Endothelial cell (in vitro differentiated cells): Measurements from ENCODE around the gene HOXB9. TPM values are rescaled to one million over a fixed set of nuclear protein-coding genes. Genes with fewer than 3 reads are reported as not detected.
A peak's percentile ranks its signal among the peaks of the same experiment; 100 is the strongest.

Experiments used
- DNase-seq: peaks from one replicate; pipeline ENCODE4 v3.0.0; 2021; ENCODE audit warnings: low spot score
- H3K27ac Mint-ChIP-seq: one replicate; pipeline ENCODE4 v1.8.0; 2021; ENCODE audit warnings: mixed read lengths, inconsistent platforms; ENCODE audit not compliant: unreplicated experiment
- H3K27me3 Mint-ChIP-seq: one replicate; pipeline ENCODE4 v1.8.0; 2021; ENCODE audit warnings: mild to moderate bottlenecking, moderate library complexity, mixed read lengths, inconsistent platforms; ENCODE audit not compliant: unreplicated experiment
- H3K36me3 Mint-ChIP-seq: one replicate; pipeline ENCODE4 v1.8.0; 2021; ENCODE audit warnings: mild to moderate bottlenecking, low read depth, mixed read lengths, inconsistent platforms; ENCODE audit not compliant: unreplicated experiment
- H3K4me1 Mint-ChIP-seq: one replicate; pipeline ENCODE4 v1.8.0; 2021; ENCODE audit warnings: mild to moderate bottlenecking, mixed read lengths, inconsistent platforms; ENCODE audit not compliant: unreplicated experiment
- H3K4me3 Mint-ChIP-seq: one replicate; pipeline ENCODE4 v1.8.0; 2021; ENCODE audit warnings: mild to moderate bottlenecking, mixed read lengths, inconsistent platforms; ENCODE audit not compliant: unreplicated experiment
- H3K9me3 Mint-ChIP-seq: one replicate; pipeline ENCODE4 v1.8.0; 2021; ENCODE audit warnings: mixed read lengths, inconsistent platforms; ENCODE audit not compliant: unreplicated experiment
- total RNA-seq: library from RNA; stranded (reverse); fragmentation: NEBNext Ultra II Directional; extraction: Animal tissue kit (Norgen Biotek cat#: 25700); gene quantifications from one replicate; pipeline ENCODE4 v1.2.1, GENCODE V29; 2021; ENCODE audit not compliant: unreplicated experiment
- TF ChIP-seq, protein P1 (sequence below): fragments of 200-600 bp; sonication (generic); IDR thresholded peaks from one replicate; pipeline ENCODE4 v1.5.0; 2021; ENCODE audit warnings: antibody characterized with exemption; ENCODE audit not compliant: unreplicated experiment

The HOXB9 gene
- total RNA-seq, 1 donor from 2014 or later = 0.49 TPM

DNA sequence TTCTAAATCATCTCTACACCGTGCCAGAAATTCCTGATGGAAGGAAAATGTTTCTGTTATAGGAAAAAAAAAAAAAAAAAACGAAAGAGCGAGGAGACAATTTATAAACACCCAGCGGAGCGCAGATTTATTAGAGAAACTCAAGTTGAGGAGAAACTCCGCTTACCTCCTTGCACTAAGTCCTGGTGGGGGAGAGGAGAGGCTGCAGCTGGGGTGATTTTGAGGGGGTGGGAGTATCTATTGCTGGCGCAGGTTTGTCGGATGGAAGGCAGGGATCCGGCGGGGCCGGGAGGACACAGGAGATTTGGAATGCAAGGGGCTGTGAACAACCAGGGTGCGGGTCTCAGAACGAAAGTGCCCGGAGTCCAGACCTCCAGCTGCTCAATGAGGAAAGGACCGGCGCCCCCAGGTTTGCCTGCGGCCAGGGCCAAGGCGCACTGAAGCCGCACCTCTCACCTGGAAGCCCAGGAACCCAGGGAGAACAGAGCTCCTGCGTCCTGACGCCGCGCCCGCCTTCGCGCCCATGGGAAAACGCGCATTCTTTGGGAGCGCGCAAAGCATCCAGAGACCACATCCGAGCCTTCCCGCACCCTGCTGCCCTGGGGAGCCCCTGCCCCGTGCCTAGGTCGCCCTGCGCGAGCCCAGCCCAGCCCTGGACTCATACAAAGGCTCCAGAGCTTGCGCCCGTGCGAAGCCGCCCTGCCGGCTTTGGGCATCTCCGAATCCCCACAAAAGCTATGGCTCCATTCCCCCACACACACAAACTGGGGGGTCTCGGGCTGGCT, 8.5 kb downstream of the HOXB9 start:
- H3K27me3 Mint-ChIP-seq = peaks cover 35% of the 10 kb centered on the region
- H3K36me3 Mint-ChIP-seq = no peaks in the 10 kb centered on the region
- peak overlapping the region; percentile 63 for H3K4me3 Mint-ChIP-seq
- no peak overlapping the region for H3K27ac Mint-ChIP-seq
- H3K9me3 Mint-ChIP-seq = no peaks in the 10 kb centered on the region
- TF ChIP-seq, protein P1, sequence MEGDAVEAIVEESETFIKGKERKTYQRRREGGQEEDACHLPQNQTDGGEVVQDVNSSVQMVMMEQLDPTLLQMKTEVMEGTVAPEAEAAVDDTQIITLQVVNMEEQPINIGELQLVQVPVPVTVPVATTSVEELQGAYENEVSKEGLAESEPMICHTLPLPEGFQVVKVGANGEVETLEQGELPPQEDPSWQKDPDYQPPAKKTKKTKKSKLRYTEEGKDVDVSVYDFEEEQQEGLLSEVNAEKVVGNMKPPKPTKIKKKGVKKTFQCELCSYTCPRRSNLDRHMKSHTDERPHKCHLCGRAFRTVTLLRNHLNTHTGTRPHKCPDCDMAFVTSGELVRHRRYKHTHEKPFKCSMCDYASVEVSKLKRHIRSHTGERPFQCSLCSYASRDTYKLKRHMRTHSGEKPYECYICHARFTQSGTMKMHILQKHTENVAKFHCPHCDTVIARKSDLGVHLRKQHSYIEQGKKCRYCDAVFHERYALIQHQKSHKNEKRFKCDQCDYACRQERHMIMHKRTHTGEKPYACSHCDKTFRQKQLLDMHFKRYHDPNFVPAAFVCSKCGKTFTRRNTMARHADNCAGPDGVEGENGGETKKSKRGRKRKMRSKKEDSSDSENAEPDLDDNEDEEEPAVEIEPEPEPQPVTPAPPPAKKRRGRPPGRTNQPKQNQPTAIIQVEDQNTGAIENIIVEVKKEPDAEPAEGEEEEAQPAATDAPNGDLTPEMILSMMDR = no peak
- no peak for DNase-seq
- peaks cover 33% of the 10 kb centered on the region for H3K4me1 Mint-ChIP-seq

DNA sequence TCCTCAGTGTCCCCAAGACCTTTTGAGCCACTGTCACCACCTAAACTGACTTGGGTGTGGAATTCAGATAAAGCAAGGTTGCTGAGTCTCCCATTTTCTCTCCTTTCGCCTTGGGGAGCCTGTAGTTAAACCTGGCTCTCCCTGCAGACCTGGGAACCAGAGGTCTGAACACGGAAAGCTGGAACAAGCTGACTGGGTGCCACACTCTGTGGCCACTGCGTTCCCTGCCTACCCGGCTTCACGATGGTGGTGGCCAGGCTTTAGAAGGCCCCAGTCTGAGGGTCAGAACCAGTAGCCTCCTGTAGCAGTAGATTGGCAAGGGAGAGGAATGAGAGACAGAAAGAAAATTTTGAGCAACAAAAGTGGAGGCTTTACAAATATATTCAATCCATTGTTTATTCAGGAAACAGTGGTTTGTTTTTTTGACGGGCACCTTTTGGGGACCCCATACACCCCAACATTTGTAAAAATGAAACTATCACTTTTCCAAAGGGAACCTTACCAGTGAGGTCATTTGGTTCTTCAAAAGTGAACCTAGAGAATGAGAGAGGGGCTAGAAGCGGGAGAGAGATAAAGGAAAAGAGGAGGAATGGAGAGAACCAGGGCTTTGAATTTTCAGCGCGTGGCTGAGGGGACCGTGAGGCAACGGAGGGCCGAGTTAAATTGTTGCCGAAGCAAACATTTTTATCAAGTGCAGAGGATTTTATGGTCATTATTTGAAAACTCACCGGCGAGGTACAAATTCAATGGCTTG, 9.3 kb downstream of the HOXB9 start:
- TF ChIP-seq, protein P1 = no peak
- H3K4me1 Mint-ChIP-seq = peaks cover 37% of the 10 kb centered on the region
- H3K4me3 Mint-ChIP-seq = no peak overlapping the region
- no peak overlapping the region for H3K27ac Mint-ChIP-seq
- no peaks in the 10 kb centered on the region for H3K36me3 Mint-ChIP-seq
- no peaks in the 10 kb centered on the region for H3K9me3 Mint-ChIP-seq
- no peak for DNase-seq
- H3K27me3 Mint-ChIP-seq = peaks cover 32% of the 10 kb centered on the region

DNA sequence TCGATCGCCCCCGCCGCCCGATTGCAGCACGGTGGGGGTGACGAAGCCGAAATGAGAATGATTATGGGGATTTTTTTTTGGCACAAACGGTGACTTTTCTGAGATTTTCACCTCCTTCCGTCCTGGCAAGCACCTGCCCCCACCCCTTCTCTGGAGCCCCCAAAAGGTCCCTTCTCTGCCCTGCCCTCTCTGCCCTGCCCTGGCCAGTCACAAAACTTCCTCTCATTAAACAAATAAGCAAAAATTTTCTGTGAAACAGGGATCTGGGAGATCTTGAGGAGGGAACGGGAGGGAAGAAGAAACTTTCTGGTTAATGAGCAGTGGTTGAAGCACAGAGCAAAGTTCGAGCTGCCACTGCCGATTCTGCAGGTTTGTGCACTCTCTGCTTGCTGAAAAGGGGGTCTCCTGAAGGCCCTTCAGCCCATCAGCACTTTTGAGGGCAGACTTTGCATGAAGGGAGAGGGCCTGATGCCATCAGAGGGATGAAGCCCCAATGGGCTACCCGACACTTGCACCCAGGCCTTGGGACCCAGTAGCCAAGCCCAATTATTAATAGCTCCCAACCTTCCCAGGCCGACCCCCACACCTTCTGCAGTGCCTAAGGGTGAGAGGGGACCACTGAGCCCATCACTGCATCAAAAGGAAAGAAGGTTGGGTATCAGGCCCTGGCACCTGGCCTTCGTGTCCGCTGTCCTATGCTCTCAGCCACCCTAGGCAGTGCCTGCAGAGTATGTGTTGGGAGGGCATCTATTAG, 10.0 kb downstream of the HOXB9 start:
- TF ChIP-seq, protein P1 = no peak
- DNase-seq = no peak
- H3K4me1 Mint-ChIP-seq = peaks cover 34% of the 10 kb centered on the region
- H3K36me3 Mint-ChIP-seq = no peaks in the 10 kb centered on the region
- H3K27me3 Mint-ChIP-seq = peaks cover 29% of the 10 kb centered on the region
- no peak overlapping the region for H3K4me3 Mint-ChIP-seq
- no peak overlapping the region for H3K27ac Mint-ChIP-seq
- no peaks in the 10 kb centered on the region for H3K9me3 Mint-ChIP-seq

DNA sequence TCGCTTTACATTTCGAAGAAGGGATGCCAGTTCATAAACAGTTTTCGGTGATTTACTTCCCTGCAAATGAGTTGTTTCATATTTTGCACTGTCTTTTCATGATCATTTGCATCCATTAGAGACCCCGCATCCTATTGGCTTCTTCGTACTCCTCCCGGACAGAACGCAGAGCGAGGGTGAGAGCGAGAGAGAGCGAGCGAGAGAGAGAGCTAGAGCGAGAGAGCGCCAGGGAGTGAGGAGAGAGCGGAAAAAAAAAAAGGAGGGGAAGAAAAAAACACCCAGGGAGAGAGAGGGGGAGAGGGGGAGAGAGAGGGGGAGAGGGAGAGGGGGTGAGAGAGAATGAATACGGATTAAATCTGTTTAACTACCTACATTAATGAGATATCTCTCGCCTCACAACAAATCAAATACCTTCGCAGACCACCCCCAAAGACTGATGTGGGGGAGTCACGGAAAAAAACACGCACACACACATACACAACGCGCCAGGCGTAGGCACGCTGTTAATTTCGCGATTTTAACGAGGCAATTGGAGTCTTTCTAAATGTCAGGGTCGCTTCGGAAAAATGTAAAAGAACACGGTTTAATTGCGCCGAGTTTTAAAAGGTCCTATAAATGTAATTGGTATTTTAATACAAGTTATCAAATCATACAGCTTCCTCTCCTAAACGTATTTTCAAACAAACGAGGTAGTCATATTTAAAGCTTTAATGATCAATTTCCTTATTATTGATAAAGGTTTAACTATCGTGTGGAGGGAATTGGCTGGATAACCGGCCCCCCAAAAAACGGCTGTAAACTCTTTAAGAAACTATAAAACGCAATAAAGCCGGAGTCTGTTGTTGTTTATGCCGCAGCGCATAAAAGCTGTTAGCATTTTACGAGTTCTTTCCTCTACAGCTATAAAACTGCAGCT, 10.9 kb downstream of the HOXB9 start, which contains the start of gene HOXB8:
Gene HOXB8, minus strand, starts transcription at position 246 of the 916 bp plus-strand sequence. CDS start 588 bp downstream, outside the sequence.
- Mint-ChIP-seq H3K4me3 (no peak within 1 kb of the TSS), H3K27me3 (peaks cover 34% of the 10 kb centered on the region), H3K36me3 (no peaks in the 10 kb centered on the region), H3K9me3 (no peaks in the 10 kb centered on the region), H3K27ac (no peak within 1 kb of the TSS), H3K4me1 (peaks cover 34% of the 10 kb centered on the region)
- no peak for DNase-seq
- TF ChIP-seq, protein P1 = no peak
